ENCODE measurements around the gene CPVL. TPM values are rescaled to one million over a fixed set of nuclear protein-coding genes. Genes with fewer than 3 reads are reported as not detected.
"Not testable (repeated sequence)": the region's sequence is repeated elsewhere in the genome, so short reads cannot be mapped to it uniquely, and the experiment has no call there.

Gene CPVL
- total RNA-seq, 1 experiment from 2014 or later = 7.1 TPM

DNA sequence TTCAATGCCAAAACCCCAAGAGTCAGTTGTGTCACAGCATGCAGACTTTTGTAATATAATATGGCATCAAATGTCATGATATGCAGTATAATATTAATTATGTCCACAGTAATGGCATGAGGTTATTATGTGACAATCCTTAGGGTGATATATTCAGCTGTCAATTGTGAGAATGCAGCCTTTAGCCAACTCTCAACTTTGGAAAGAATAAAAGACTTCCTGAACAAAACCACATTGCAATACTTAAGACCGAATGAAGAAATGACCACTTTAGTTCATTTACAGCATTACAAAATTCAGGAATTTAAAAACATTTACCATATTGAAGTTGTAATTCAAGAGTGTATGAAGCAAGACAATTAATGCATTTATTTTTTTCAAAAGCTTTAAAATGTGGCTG is 45.4 kb downstream of the CPVL start:
- Histone ChIP-seq H3K9me3 (replicated peaks) (no peaks in the 10 kb centered on the region), H3K27ac (no peak overlapping the region), H3K36me3 (no peaks in the 10 kb centered on the region), H3K4me3 (no peak overlapping the region), H3K27me3 (no peaks in the 10 kb centered on the region), H3K4me1 (peaks cover 5% of the 10 kb centered on the region; the same call in 1 of the 2 replicates)
- no peak for DNase-seq

DNA sequence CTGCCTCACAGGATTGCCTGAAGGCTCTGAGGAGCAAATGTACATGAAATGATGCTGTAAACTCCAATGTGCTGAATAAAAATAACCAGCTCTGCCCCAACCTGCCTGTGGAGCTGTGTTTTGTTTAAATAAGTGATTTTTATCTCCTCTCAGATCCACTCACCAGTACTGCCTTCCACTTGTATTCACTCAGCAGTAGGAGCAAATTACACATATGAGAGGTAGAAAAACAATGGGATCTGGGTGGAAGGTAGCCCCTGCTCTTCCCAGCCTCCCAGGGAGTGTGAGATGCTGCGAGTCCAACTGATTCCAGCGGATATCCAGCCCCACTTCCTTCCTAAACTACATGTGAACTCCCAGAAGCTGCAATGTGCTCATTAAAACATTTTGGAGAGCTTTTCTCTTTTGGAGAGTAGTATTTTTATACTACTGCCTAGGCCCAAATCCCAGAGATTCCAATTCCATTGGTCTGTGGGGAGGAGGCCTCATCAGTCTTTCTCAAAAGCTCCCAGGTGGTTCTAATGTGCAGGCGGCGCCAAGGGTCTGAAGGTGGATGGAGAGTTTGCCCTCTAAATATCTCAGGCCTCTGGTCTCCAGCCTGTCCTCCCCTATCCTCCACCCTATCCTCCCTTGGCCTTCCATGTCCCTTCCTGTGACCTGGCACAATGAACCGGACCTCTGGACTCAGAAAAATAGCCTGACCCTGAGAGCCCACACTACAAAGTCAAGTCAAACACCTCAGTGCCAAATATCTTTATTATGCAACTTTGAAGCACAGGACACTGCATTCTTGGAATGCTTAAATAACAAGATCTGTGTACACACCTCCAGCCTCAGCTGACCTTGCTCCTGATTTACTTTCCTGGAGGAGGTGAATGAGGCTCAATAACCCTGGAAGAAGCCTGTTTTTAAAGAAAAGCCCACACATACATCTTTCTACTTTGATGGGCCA is 46.2 kb downstream of the CPVL start:
- Histone ChIP-seq H3K27me3 (no peaks in the 10 kb centered on the region), H3K4me1 (peaks cover 10% of the 10 kb centered on the region; the same call in 1 of the 2 replicates), H3K36me3 (no peaks in the 10 kb centered on the region), H3K4me3 (no peak overlapping the region), H3K9me3 (replicated peaks) (no peaks in the 10 kb centered on the region), H3K27ac (no peak overlapping the region)
- no peak for DNase-seq

DNA sequence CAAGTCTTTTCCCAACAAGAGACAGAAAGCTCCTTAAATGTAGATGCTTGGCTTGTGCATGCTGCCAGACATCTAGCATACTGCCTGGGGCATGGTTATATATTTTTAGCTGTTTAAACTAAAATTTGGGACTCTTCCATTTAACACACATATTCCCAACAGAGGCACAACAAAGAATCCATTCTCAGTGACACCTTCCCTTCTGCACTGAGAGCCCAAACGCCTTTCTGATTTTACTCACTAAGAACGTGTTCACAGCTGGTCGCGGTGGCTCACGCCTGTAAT is 49.9 kb downstream of the CPVL start:
- H3K4me1 ChIP-seq = peaks cover 13% of the 10 kb centered on the region; the same call in 1 of the 2 replicates
- H3K4me3 ChIP-seq = no peak overlapping the region
- DNase-seq = peak in 1 of 2 experiments; percentile 9
- H3K36me3 ChIP-seq = no peaks in the 10 kb centered on the region
- H3K27me3 ChIP-seq = no peaks in the 10 kb centered on the region
- no peaks in the 10 kb centered on the region for H3K9me3 ChIP-seq (replicated peaks)
- H3K27ac ChIP-seq = peak overlapping the region; percentile 48

DNA sequence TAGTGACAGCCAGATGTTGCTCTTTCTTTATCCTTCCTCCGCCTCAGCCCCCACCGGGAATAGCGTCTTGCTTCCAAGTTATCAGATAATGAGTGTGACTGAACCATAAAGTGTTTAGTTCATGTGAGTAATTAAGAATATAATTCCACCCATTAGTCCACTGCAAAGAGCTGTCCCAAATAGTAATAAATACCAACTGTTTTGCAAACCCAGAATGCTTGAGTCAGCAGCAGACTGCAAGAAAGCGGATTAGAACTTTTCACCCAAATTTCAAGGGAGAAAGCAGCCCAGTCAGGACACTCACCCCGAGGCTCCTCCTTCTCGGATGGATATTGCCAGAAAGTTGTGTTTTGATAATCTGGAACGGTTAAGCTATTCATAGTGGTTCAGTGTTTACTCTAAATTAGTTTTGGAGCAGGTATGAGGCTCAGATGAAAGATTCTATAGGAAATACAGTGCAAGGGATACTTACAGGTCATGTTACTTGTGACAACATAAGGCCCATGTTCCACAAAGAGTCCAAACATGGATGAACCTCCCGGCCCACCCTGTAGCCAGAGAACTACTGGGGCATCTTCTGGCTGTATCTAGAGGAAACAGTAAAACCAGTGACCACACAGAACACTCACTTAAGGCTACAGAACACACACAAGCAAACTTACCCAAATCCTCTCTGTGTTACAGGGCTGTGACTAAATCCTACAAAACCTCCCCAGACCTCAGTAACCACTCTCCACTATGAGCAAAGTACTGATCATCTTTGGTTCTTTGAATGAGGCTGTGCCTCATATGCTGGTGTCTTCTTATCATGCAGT is 50.5 kb downstream of the CPVL start:
- Histone ChIP-seq H3K4me1 (peaks cover 18% of the 10 kb centered on the region; the same call in 1 of the 2 replicates), H3K27me3 (no peaks in the 10 kb centered on the region), H3K9me3 (replicated peaks) (no peaks in the 10 kb centered on the region), H3K4me3 (no peak overlapping the region), H3K36me3 (no peaks in the 10 kb centered on the region), H3K27ac (peak overlapping the region; percentile 48)
- DNase-seq = peak; percentile 73 to 87

DNA sequence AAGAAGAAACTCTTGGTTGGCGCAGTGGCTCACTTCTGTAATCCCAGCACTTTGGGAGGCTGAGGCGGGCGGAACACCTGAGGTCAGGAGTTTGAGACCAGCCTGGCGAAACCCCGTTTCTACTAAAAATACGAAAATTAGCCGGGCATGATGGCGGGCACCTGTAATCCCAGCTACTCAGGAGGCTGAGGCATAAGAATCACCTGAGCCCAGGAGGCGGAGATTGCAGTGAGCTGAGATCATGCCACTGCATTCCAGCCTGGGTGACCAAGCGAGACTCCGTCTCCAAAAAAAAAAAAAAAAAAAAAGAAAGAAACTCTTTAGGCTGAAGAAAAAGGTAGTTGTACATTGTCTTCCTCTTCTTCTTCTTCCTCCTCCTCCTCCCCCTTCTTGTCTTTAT is 53.2 kb downstream of the CPVL start:
- not testable (repeated sequence) for H3K27me3 ChIP-seq; H3K9me3 ChIP-seq (replicated peaks); H3K36me3 ChIP-seq; DNase-seq; H3K4me3 ChIP-seq; H3K27ac ChIP-seq
- peaks cover 23% of the 10 kb centered on the region; the same call in 1 of the 2 replicates for H3K4me1 ChIP-seq

GRCh38 chr7:29091715-29092114 is 54.6 kb downstream of the CPVL start:
- peak overlapping the region; percentile 3; the same call in 1 of the 2 replicates for H3K27ac ChIP-seq
- peak overlapping the region; percentile 34 for H3K4me3 ChIP-seq

GRCh38 chr7:29090836-29091601 is 55.3 kb downstream of the CPVL start:
- H3K9me3 ChIP-seq (replicated peaks) = no peaks in the 10 kb centered on the region
- no peaks in the 10 kb centered on the region for H3K27me3 ChIP-seq
- H3K4me1 ChIP-seq = peaks cover 20% of the 10 kb centered on the region; the same call in 1 of the 2 replicates
- H3K36me3 ChIP-seq = no peaks in the 10 kb centered on the region
- peak; percentile 40 to 75 for DNase-seq
- H3K27ac ChIP-seq = peak overlapping the region; percentile 3; the same call in 1 of the 2 replicates
- H3K4me3 ChIP-seq = peak overlapping the region; percentile 34

More at GRCh38 chr7:29091715-29092114, 54.6 kb downstream of the CPVL start:
- no peak for DNase-seq
- peaks cover 25% of the 10 kb centered on the region; the same call in 1 of the 2 replicates for H3K4me1 ChIP-seq
- H3K9me3 ChIP-seq (replicated peaks) = no peaks in the 10 kb centered on the region
- H3K27me3 ChIP-seq = no peaks in the 10 kb centered on the region
- no peaks in the 10 kb centered on the region for H3K36me3 ChIP-seq

- Histone ChIP-seq H3K9me3 (replicated peaks) (no peaks in the 10 kb centered on the region), H3K4me3 (no peak overlapping the region), H3K36me3 (no peaks in the 10 kb centered on the region), H3K4me1 (peaks cover 17% of the 10 kb centered on the region; the same call in 1 of the 2 replicates), H3K27ac (no peak overlapping the region), H3K27me3 (no peaks in the 10 kb centered on the region)
- no peak for DNase-seq
Measured at GRCh38 chr7:29090151-29090805, 56.1 kb downstream of the CPVL start.

DNA sequence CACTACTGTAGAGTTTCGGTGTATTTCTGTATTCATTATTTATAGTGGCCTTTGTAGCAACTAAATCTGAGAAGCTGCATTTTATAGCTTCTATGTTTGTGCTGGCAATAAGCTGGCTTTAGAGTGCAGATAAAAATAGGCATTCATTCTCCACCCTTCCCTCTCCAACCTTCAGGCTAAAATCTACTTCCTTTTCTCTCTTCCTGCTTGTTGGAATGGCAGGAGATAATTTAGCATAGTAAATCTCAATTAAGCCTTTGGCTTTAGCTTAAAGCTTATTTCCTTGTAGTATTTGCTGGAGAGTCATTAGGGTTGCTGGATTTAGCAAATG is 58.5 kb downstream of the CPVL start:
- H3K27me3 ChIP-seq = no peaks in the 10 kb centered on the region
- no peak overlapping the region for H3K27ac ChIP-seq
- H3K4me3 ChIP-seq = no peak overlapping the region
- DNase-seq = peak in 1 of 2 experiments; percentile 31
- no peaks in the 10 kb centered on the region for H3K9me3 ChIP-seq (replicated peaks)
- H3K4me1 ChIP-seq = peaks cover 13% of the 10 kb centered on the region; the same call in 1 of the 2 replicates
- H3K36me3 ChIP-seq = no peaks in the 10 kb centered on the region

DNA sequence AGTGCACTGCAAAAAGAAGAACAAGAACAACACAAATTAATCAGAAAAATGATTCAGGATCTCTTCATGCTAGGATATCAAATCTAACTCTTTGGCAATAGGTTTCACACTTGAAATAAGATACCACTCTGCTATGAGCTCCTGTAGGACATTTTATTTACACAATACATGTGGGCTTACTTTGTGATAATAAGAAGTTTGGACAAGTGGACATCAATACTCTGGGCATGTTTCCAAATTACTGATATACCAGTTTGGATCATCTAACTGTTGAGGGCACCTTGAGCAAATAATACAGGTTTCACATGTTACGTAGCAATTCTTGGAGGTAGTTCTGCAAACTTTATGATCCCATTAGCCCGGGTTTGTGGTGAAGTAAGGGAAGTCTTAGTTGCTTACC is 59.8 kb downstream of the CPVL start:
- Histone ChIP-seq H3K4me1 (peaks cover 13% of the 10 kb centered on the region; the same call in 1 of the 2 replicates), H3K4me3 (no peak overlapping the region), H3K27ac (no peak overlapping the region), H3K36me3 (no peaks in the 10 kb centered on the region), H3K9me3 (replicated peaks) (no peaks in the 10 kb centered on the region), H3K27me3 (no peaks in the 10 kb centered on the region)
- DNase-seq = no peak

GRCh38 chr7:29084832-29085231 is 61.5 kb downstream of the CPVL start:
- DNase-seq = no peak
- no peaks in the 10 kb centered on the region for H3K27me3 ChIP-seq
- H3K27ac ChIP-seq = no peak overlapping the region
- no peaks in the 10 kb centered on the region for H3K9me3 ChIP-seq (replicated peaks)
- no peak overlapping the region for H3K4me3 ChIP-seq
- H3K4me1 ChIP-seq = 0 out of 2 replicates have a peak, but pooled peaks cover 2% of the 10 kb centered on the region
- H3K36me3 ChIP-seq = no peaks in the 10 kb centered on the region

DNA sequence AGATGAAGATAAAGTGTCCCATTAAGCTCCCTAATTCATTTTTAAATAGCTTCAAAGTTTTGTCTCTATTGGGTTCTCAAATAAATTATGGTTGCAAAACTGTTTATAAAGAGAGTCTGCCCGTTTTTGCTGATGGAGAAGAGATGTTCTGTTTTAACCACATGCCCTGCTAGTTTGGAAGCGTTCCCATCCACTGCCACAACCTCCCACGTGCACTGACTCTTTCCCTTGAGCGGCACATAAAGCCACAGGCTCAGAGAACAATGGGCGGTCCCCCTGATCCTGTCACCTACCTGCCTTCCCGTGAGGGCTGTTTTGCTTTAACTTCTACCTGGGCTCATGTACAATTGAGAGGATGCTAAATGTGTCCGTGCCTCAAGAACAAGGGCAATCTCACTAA is 65.5 kb downstream of the CPVL start:
- no peak for DNase-seq
- no peaks in the 10 kb centered on the region for H3K9me3 ChIP-seq (replicated peaks)
- no peaks in the 10 kb centered on the region for H3K27me3 ChIP-seq
- H3K4me3 ChIP-seq = no peak overlapping the region
- no peaks in the 10 kb centered on the region for H3K4me1 ChIP-seq
- H3K36me3 ChIP-seq = no peaks in the 10 kb centered on the region
- no peak overlapping the region for H3K27ac ChIP-seq

DNA sequence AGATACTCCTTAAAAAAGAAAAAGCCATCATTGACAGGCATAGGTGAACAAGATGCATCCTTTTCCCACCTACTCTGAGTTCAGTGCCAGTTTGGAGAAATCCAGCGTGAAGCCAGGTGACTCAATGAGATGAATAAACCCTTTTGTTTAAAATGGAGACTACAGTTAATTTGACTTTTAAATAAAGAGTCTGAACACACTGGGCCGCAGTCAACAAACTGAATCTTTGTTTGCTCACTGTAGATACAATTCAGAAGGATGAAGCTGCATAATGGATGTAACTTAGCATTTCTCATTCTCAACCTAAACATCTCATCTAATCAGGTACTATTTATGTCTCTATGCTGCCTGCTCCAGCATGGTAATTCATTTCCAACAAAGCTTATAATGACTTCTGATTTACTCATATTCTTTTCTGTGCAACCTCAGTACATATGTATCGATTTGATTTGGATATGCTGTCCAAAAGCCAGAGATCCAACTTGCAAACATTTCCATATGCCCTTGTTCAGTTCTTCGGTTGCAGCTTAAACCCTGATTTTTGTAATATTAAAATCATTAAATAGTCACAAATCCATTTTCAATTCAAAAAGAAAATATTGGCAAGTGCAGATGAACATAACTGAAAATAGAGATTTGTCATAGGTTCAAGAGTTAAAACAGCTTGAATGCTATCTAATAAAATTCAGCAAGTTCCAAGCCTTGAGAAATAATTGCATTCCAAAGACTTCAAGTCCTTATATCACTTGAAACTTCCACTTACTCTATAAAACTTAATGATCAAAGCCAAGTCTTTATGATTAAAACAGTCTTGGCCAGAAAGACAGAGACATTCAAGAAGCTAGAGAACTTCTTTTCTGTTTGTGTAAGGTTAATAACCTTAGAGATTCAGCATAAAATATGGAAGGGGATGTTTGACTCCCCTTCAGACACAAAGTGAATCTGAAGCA is 67.8 kb downstream of the CPVL start:
- Histone ChIP-seq H3K4me1 (no peaks in the 10 kb centered on the region), H3K36me3 (no peaks in the 10 kb centered on the region), H3K4me3 (no peak overlapping the region), H3K27ac (no peak overlapping the region), H3K9me3 (replicated peaks) (no peaks in the 10 kb centered on the region), H3K27me3 (no peaks in the 10 kb centered on the region)
- no peak for DNase-seq

Data from SJCRH30 (cell line).